MCF 10A (cell line): ENCODE data around the gene PDIA2. TPM values are rescaled to one million over a fixed set of nuclear protein-coding genes. Genes with fewer than 3 reads are reported as not detected.

Experiments
- BruUV-seq: library from RNA; stranded (reverse); fragments of 400-500 nt; replicated peaks from 2 replicates; lab custom pipeline; 2021; lab: Mats Ljungman, UMichigan
- CTCF ChIA-PET: fragments of 300-600 bp; sonication (Branson Sonifier 250); formaldehyde crosslinking; extraction: SDS; loops from one replicate; lab custom pipeline; 2021; ENCODE audit warnings: antibody characterized with exemption, inconsistent platforms; lab: Yijun Ruan, JAX
- POLR2A ChIA-PET: fragments of 300-600, 350-650 bp; sonication (Branson Sonifier 250); formaldehyde crosslinking; extraction: SDS; loops from one replicate; lab custom pipeline; 2020; ENCODE audit warnings: antibody characterized with exemption, inconsistent platforms; lab: Yijun Ruan, JAX
- DNase-seq: peaks from one replicate; pipeline ENCODE4 v3.0.0-alpha.2; 2018; ENCODE audit not compliant: unreplicated experiment
- H3K27ac Mint-ChIP-seq: one replicate; pipeline ENCODE4 v1.8.0; 2022; ENCODE audit warnings: mild to moderate bottlenecking, low read depth, mixed read lengths; ENCODE audit not compliant: unreplicated experiment
- H3K27me3 Mint-ChIP-seq: one replicate; pipeline ENCODE4 v1.8.0; 2022; ENCODE audit warnings: mixed read lengths; ENCODE audit not compliant: insufficient read depth, unreplicated experiment
- H3K36me3 Mint-ChIP-seq: one replicate; pipeline ENCODE4 v1.8.0; 2022; ENCODE audit warnings: mild to moderate bottlenecking, moderate library complexity, mixed read lengths; ENCODE audit not compliant: insufficient read depth, unreplicated experiment
- H3K4me1 Mint-ChIP-seq: one replicate; pipeline ENCODE4 v1.8.0; 2022; ENCODE audit warnings: mixed read lengths; ENCODE audit not compliant: insufficient read depth, unreplicated experiment
- H3K4me3 Mint-ChIP-seq: one replicate; pipeline ENCODE4 v1.8.0; 2022; ENCODE audit warnings: mild to moderate bottlenecking, moderate library complexity, mixed read lengths; ENCODE audit not compliant: unreplicated experiment
- H3K9me3 Mint-ChIP-seq: one replicate; pipeline ENCODE4 v1.8.0; 2022; ENCODE audit warnings: mixed read lengths; ENCODE audit not compliant: unreplicated experiment
- intact Hi-C: fragments of 100-400 bp; cut with micrococcal nuclease; formaldehyde crosslinking; loops from 2 replicates; pipeline ENCODE4 v1.14.1; 2022
- total RNA-seq: library from RNA; stranded (reverse); gene quantifications from 2 replicates; pipeline ENCODE4 v1.2.3, GENCODE V29; 2022
- TF ChIP-seq, protein P1 (sequence below): fragments of 200-600 bp; IDR thresholded peaks from one replicate; pipeline ENCODE4 v1.8.0; 2022; ENCODE audit warnings: antibody characterized with exemption, mild to moderate bottlenecking; ENCODE audit not compliant: unreplicated experiment

PDIA2 gene
- total RNA-seq, 1 experiment from 2014 or later, result not detected

DNA sequence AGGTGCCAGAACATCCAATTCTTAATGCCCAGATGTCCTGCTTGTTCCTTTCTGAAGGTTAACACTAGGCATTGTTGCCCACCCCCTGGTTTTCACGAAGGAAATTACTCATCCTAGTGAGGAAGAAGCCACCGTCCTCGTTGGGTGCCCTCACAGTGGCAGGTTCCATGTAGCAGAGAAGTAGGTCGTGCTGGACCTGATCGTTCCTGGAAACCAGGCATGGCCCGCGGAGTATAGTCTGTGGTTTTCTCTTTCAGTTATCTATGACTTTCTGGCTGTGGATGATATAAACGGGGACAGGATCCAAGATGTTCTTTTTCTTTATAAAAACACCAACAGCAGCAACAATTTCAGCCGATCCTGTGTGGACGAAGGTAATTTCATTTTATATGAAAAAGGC, 23.7 kb upstream of the PDIA2 start:
- no TSS peak for BruUV-seq
- no peaks in the 10 kb centered on the region for H3K9me3 Mint-ChIP-seq
- intact Hi-C loops, result no loop called here

DNA sequence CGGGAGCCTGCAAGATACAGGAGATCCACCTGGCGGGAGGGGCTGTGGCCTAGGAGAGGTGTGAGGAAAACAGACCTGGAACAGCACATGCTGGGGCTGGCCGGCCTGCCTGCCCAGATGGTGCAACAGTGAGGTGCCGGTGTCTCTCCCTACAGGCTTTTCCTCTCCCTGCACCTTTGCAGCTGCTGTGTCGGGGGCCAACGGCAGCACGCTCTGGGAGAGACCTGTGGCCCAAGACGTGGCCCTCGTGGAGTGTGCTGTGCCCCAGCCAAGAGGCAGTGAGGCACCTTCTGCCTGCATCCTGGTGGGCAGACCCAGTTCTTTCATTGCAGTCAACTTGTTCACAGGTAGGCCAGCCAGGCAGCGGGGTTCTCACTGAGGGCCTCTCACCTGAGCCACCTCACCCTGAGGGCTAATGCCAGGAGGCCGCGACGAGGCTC, 23.1 kb upstream of the PDIA2 start:
- ChIA-PET POLR2A (no interaction called here), CTCF (interaction anchor here (0.9 kb wide), 1 partner anchor 41 kb away, joined by 3 read pairs; no protein-coding TSS in a partner anchor)
- Mint-ChIP-seq H3K9me3 (no peaks in the 10 kb centered on the region), H3K4me3 (no peak overlapping the region), H3K36me3 (peaks cover 73% of the 10 kb centered on the region), H3K4me1 (no peaks in the 10 kb centered on the region), H3K27me3 (no peaks in the 10 kb centered on the region), H3K27ac (no peak overlapping the region)
- DNase-seq, result no peak
- intact Hi-C loops, result no loop called here
- BruUV-seq, result no TSS peak
- TF ChIP-seq, protein P1, sequence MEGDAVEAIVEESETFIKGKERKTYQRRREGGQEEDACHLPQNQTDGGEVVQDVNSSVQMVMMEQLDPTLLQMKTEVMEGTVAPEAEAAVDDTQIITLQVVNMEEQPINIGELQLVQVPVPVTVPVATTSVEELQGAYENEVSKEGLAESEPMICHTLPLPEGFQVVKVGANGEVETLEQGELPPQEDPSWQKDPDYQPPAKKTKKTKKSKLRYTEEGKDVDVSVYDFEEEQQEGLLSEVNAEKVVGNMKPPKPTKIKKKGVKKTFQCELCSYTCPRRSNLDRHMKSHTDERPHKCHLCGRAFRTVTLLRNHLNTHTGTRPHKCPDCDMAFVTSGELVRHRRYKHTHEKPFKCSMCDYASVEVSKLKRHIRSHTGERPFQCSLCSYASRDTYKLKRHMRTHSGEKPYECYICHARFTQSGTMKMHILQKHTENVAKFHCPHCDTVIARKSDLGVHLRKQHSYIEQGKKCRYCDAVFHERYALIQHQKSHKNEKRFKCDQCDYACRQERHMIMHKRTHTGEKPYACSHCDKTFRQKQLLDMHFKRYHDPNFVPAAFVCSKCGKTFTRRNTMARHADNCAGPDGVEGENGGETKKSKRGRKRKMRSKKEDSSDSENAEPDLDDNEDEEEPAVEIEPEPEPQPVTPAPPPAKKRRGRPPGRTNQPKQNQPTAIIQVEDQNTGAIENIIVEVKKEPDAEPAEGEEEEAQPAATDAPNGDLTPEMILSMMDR, result no peak

More for the DNA sequence above, 23.7 kb upstream of the PDIA2 start:
- Mint-ChIP-seq H3K4me1 (no peaks in the 10 kb centered on the region), H3K4me3 (no peak overlapping the region), H3K36me3 (peaks cover 77% of the 10 kb centered on the region), H3K27ac (no peak overlapping the region), H3K27me3 (no peaks in the 10 kb centered on the region)
- TF ChIP-seq, protein P1, result no peak
- POLR2A ChIA-PET, result no interaction called here
- DNase-seq, result no peak
- CTCF ChIA-PET, result interaction anchor here (0.9 kb wide), 1 partner anchor 41 kb away, joined by 3 read pairs; no protein-coding TSS in a partner anchor

DNA sequence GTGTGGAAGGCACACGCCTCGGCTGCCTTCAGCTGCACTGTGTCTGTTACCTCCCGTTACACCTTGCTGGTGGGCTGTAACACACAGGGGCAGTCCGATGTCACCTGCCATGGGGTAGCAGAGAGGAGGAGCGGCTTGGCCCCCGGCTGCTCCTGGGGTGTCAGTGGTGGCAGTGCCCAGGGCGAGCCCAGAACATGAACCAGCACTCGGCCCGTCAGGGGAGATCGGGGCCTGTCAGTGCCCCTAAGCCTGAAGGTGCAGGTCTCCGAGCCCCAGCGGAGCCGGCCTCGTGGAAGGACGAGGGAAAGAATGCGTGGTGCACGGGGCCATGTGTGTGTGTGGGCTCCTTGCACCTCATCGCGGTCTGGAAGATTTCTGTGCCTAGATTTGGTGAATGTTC, 22.6 kb upstream of the PDIA2 start:
- intact Hi-C loops, result no loop called here
- ChIA-PET POLR2A (no interaction called here), CTCF (no interaction called here)
- peaks cover 70% of the 10 kb centered on the region for H3K36me3 Mint-ChIP-seq
- TF ChIP-seq, protein P1, result no peak
- no peaks in the 10 kb centered on the region for H3K9me3 Mint-ChIP-seq
- peaks cover under 1% of the 10 kb centered on the region for H3K4me1 Mint-ChIP-seq
- H3K27me3 Mint-ChIP-seq, result no peaks in the 10 kb centered on the region
- H3K27ac Mint-ChIP-seq, result no peak overlapping the region
- H3K4me3 Mint-ChIP-seq, result no peak overlapping the region
- no TSS peak for BruUV-seq
- no peak for DNase-seq

DNA sequence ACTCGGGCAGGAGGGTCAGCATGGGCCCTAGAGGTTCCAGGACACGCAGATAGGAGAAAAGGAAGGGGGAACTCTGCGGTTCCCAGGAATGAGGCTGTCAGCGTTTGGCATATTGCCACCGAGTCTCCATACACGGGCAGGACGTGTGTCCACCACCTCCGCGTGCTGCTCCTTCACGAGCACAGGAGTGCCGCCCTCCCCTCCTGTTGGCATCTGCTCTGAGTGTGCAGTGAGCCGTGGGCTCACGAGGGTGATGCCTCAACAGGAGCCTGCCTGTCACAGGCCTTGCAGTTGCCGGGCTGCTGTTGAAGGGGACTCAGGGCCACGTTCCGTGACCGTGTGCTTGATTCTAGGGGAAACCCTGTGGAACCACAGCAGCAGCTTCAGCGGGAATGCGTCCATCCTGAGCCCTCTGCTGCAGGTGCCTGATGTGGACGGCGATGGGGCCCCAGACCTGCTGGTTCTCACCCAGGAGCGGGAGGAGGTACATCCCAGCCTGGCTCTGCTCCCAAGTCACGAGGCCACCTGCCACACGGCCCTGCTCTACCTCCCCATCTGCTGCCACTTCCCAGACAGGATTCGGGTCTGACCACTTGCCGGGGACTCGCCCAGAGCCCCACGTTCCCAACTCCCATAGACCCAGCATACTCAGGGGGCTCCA, 21.8 kb upstream of the PDIA2 start:
- no peak for DNase-seq
- intact Hi-C loops, result no loop called here
- Mint-ChIP-seq H3K9me3 (no peaks in the 10 kb centered on the region), H3K4me1 (peaks cover 9% of the 10 kb centered on the region), H3K27ac (no peak overlapping the region), H3K4me3 (no peak overlapping the region), H3K36me3 (peaks cover 69% of the 10 kb centered on the region), H3K27me3 (no peaks in the 10 kb centered on the region)
- ChIA-PET POLR2A (no interaction called here), CTCF (no interaction called here)
- no TSS peak for BruUV-seq
- TF ChIP-seq, protein P1, result no peak
